Measurements from ENCODE around the gene CROCC2. TPM values are rescaled to one million over a fixed set of nuclear protein-coding genes. Genes with fewer than 3 reads are reported as not detected.

CROCC2 gene
- total and polyA plus RNA-seq, 2 of the 13 experiments (the other 11 are each of a cell fraction or from before 2014, with no cell fraction given): not detected

GRCh38 chr2:241025639-241026038 lies 119.5 kb downstream of the CROCC2 start:
- CTCF ChIA-PET (ENCODE audit: low intra/inter-chr PET ratio, low total read pairs): no interaction called here
- H3K27me3 ChIP-seq (ENCODE audit: control insufficient read depth in 1 of 2, insufficient read depth in 2 of 2, low read length in 2 of 2): no peaks in the 10 kb centered on the region
- in situ Hi-C loops (cut with HindIII; ENCODE audit: extremely low pct_ligation_motif_present, low pct_unique_long_range_greater_than_20kb) (no loop called here), intact Hi-C loops (cut with micrococcal nuclease; ENCODE audit: unreplicated experiment) (no loop called here)
- no peak for TF ChIP-seq HBP1 (CRISPR knock-in tag; IDR thresholded peaks at IDR 0.05; ENCODE audit: low read depth)
- peak; percentile 100 for TF ChIP-seq ZNF317 (CRISPR knock-in tag; IDR thresholded peaks at IDR 0.05)
- peak; percentile 39; the same call in 1 of the 2 replicates for TF ChIP-seq CHD4 (IDR thresholded peaks at IDR 0.05; ENCODE audit: borderline replicate concordance, low read length)
- peak; percentile 71; the same call in 1 of the 2 replicates for TF ChIP-seq ZNF280D (CRISPR knock-in tag; IDR thresholded peaks at IDR 0.05)
- BruUV-seq (replicated peaks): no TSS peak
- H3K27ac ChIP-seq (ENCODE audit: extremely low read length, insufficient read depth, low read length): no peak overlapping the region
- FAIRE-seq: no peak
- H2AFZ ChIP-seq (ENCODE audit: low read length): no peak overlapping the region
- H3K9me3 ChIP-seq (ENCODE audit: low read length): peaks cover 31% of the 10 kb centered on the region
- H3K36me3 ChIP-seq (replicated peaks in 1 of 2; ENCODE audit: control insufficient read depth in 1 of 2, insufficient read depth in 2 of 2, low read length in 2 of 2): no peaks in the 10 kb centered on the region
- H3K4me2 ChIP-seq (ENCODE audit: low read depth, low read length): no peak overlapping the region
- no peak overlapping the region for H3K4me3 ChIP-seq (replicated peaks in 1 of 3; ENCODE audit: insufficient read depth in 1 of 3, low read depth in 2 of 3, low read length in 3 of 3)
- no peaks in the 10 kb centered on the region for H4K20me1 ChIP-seq (ENCODE audit: insufficient read depth, low read length)
- H3K79me2 ChIP-seq (ENCODE audit: insufficient read depth, low read length): no peaks in the 10 kb centered on the region
- DNase-seq (ENCODE audit: low spot score): no peak
- WGBS (ENCODE audit: low lambda C conversion rate): 79% methylated on average over 1 of the region's 1 CpG
- POLR2A ChIA-PET: no interaction called here
- H3K4me1 ChIP-seq (ENCODE audit: insufficient read depth, low read length): no peaks in the 10 kb centered on the region
- H3K9ac ChIP-seq (ENCODE audit: insufficient read depth, low read depth, low read length): no peak overlapping the region
- ATAC-seq: no peak

All from HepG2 (cell line).